T-cell (primary cell): ENCODE measurements around the gene ACTL8. TPM values are rescaled to one million over a fixed set of nuclear protein-coding genes. Genes with fewer than 3 reads are reported as not detected.

ENCODE experiments used
- ATAC-seq, 4 experiments: fragments of 200-7000 bp in 3 of 4; fragments of 150-1000 bp in 1 of 4; cut with Tn5 transposase; replicated peaks in 1 of 4; 1 replicate in 3 of 4; 2 replicates in 1 of 4; pipeline ENCODE4 v1.10.0; 2021; ENCODE audit warnings: moderate library complexity in 3 of 4, mild to moderate bottlenecking in 2 of 4, moderate number of reproducible peaks in 1 of 4
- CTCF ChIA-PET, 2 donors: fragments of 300-600 bp; sonication (Branson Sonifier 250); formaldehyde crosslinking; loops; one replicate each; lab custom pipeline; 2022; ENCODE audit warnings: antibody characterized with exemption in 2 of 2; lab: Charles Lee
- POLR2A ChIA-PET, 2 donors: fragments of 300-600 bp; sonication (Branson Sonifier 250); formaldehyde crosslinking; loops; one replicate each; lab custom pipeline; 2022; ENCODE audit warnings: antibody characterized with exemption in 2 of 2; lab: Charles Lee
- DNase-seq, 35 experiments: peaks; one replicate each; pipeline versions ENCODE4 v3.0.0 to v3.0.0-alpha.2; 2013 to 2023
- H3K27ac ChIP-seq: one replicate; pipeline ENCODE4 v1.5.1; 2013; ENCODE audit warnings: low read length
- H3K27me3 ChIP-seq, 2 experiments: replicated peaks in 1 of 2; 1 replicate in 1 of 2; 2 replicates in 1 of 2; pipeline versions ENCODE4 v1.6.1 to v1.7.0; 2013; ENCODE audit warnings: low read length in 1 of 2, mixed read lengths in 1 of 2; ENCODE audit not compliant: control insufficient read depth in 2 of 2, insufficient read depth in 2 of 2; ENCODE audit errors: extremely low read depth in 1 of 2
- H3K36me3 ChIP-seq, 2 donors: 1 replicate in 1 of 2; 2 replicates in 1 of 2; pipeline versions ENCODE4 v1.6.1 to v1.7.0; 2013; ENCODE audit warnings: low read length in 1 of 2; ENCODE audit not compliant: control insufficient read depth in 2 of 2, insufficient read depth in 1 of 2; ENCODE audit errors: extremely low read depth in 1 of 2
- H3K4me1 ChIP-seq, 2 experiments: 1 replicate in 1 of 2; 2 replicates in 1 of 2; pipeline versions ENCODE4 v1.6.1 to v1.7.0; 2013; ENCODE audit warnings: low read length in 2 of 2, mixed read lengths in 1 of 2; ENCODE audit not compliant: insufficient read depth in 2 of 2, control insufficient read depth in 1 of 2; ENCODE audit errors: extremely low read depth in 1 of 2
- H3K4me3 ChIP-seq, 2 donors: 1 replicate in 1 of 2; 2 replicates in 1 of 2; pipeline versions ENCODE4 v1.5.1 to v1.7.0; 2013; ENCODE audit warnings: mild to moderate bottlenecking in 2 of 2, low read length in 1 of 2, moderate library complexity in 1 of 2; ENCODE audit not compliant: control insufficient read depth in 1 of 2; ENCODE audit errors: extremely low read depth in 1 of 2
- H3K9me3 ChIP-seq: 2 replicates; pipeline ENCODE4 v1.7.0; 2013
- H3K27ac Mint-ChIP-seq, 2 donors: one replicate each; pipeline ENCODE4 v1.8.0; 2020 to 2021; ENCODE audit warnings: mild to moderate bottlenecking in 2 of 2, mixed read lengths in 2 of 2
- H3K27me3 Mint-ChIP-seq, 2 donors: one replicate each; pipeline ENCODE4 v1.8.0; 2021 to 2022; ENCODE audit warnings: mixed read lengths in 2 of 2
- H3K36me3 Mint-ChIP-seq: one replicate; pipeline ENCODE4 v1.8.0; 2021; ENCODE audit warnings: mixed read lengths
- H3K4me1 Mint-ChIP-seq, 3 donors: one replicate each; pipeline ENCODE4 v1.8.0; 2020 to 2022; ENCODE audit warnings: mixed read lengths in 3 of 3, mild to moderate bottlenecking in 1 of 3
- H3K4me3 Mint-ChIP-seq, 3 donors: one replicate each; pipeline ENCODE4 v1.8.0; 2020 to 2022; ENCODE audit warnings: mild to moderate bottlenecking in 3 of 3, mixed read lengths in 3 of 3, moderate library complexity in 3 of 3
- H3K9me3 Mint-ChIP-seq, 3 donors: one replicate each; pipeline ENCODE4 v1.8.0; 2020 to 2022; ENCODE audit warnings: mixed read lengths in 3 of 3
- WGBS: methylation state at CpG from one replicate; pipeline ENCODE4 v1.1.5; 2013; ENCODE audit warnings: missing lambda C conversion rate; ENCODE audit not compliant: insufficient coverage; 5-methylcytosine and 5-hydroxymethylcytosine counted together
- total RNA-seq, 35 experiments: library from RNA in 6 of 35; stranded (reverse) in 6 of 35; fragments of 120-200 nt in 1 of 35; gene quantifications; one replicate each; pipeline versions ENCODE4 v1.2.1 to v1.2.4 and lab custom pipeline; 2013 to 2026

Gene ACTL8
- total RNA-seq, 5 donors from 2014 or later (not counting 1 experiment from before 2014, with no cell fraction given), result not detected

GRCh38 chr1:17828991-17829390, 73.9 kb downstream of the ACTL8 start:
- H3K4me1 ChIP-seq, result no peaks in the 10 kb centered on the region
- no peaks in the 10 kb centered on the region for H3K36me3 ChIP-seq
- H3K27ac ChIP-seq, result no peak overlapping the region
- no peak for DNase-seq
- Mint-ChIP-seq H3K27ac (no peak overlapping the region), H3K9me3 (no peaks in the 10 kb centered on the region), H3K36me3 (no peaks in the 10 kb centered on the region), H3K27me3 (peaks cover 24 to 55% of the 10 kb centered on the region in 2 donors), H3K4me1 (no peaks in the 10 kb centered on the region), H3K4me3 (no peak overlapping the region)
- ChIA-PET CTCF (no interaction called here), POLR2A (no interaction called here)
- WGBS, result no CpG with 5 or more reads among the region's 4 CpGs
- no peak overlapping the region for H3K4me3 ChIP-seq
- peaks cover 0 to 29% of the 10 kb centered on the region in 2 experiments for H3K27me3 ChIP-seq
- H3K9me3 ChIP-seq, result no peaks in the 10 kb centered on the region
- no peak for ATAC-seq

- H3K36me3 ChIP-seq, result no peaks in the 10 kb centered on the region
- H3K4me1 ChIP-seq, result no peaks in the 10 kb centered on the region
- no peak overlapping the region for H3K4me3 ChIP-seq
- POLR2A ChIA-PET, result no interaction called here
- CTCF ChIA-PET, result no interaction called here
- H3K27me3 Mint-ChIP-seq, result peaks cover 22 to 53% of the 10 kb centered on the region in 2 donors
- H3K4me1 Mint-ChIP-seq, result no peaks in the 10 kb centered on the region
- H3K9me3 ChIP-seq, result no peaks in the 10 kb centered on the region
- H3K36me3 Mint-ChIP-seq, result no peaks in the 10 kb centered on the region
- no peak overlapping the region for H3K4me3 Mint-ChIP-seq
- no peak for DNase-seq
- H3K9me3 Mint-ChIP-seq, result no peaks in the 10 kb centered on the region
- H3K27ac Mint-ChIP-seq, result no peak overlapping the region
- ATAC-seq, result no peak
- WGBS, result 57% methylated on average over 6 of the region's 6 CpGs
- H3K27me3 ChIP-seq, result peaks cover 0 to 29% of the 10 kb centered on the region in 2 experiments
- no peak overlapping the region for H3K27ac ChIP-seq
Measured at GRCh38 chr1:17829579-17829978, 74.4 kb downstream of the ACTL8 start.

GRCh38 chr1:17831597-17831996, 76.5 kb downstream of the ACTL8 start:
- no peak for ATAC-seq
- Mint-ChIP-seq H3K4me1 (no peaks in the 10 kb centered on the region), H3K36me3 (no peaks in the 10 kb centered on the region), H3K27ac (no peak overlapping the region), H3K27me3 (peaks cover 20 to 47% of the 10 kb centered on the region in 2 donors), H3K9me3 (peaks cover 0 to 3% (median 0%) of the 10 kb centered on the region in 3 donors), H3K4me3 (no peak overlapping the region)
- Histone ChIP-seq H3K4me1 (no peaks in the 10 kb centered on the region), H3K36me3 (no peaks in the 10 kb centered on the region), H3K9me3 (no peaks in the 10 kb centered on the region), H3K27ac (no peak overlapping the region), H3K4me3 (no peak overlapping the region), H3K27me3 (peaks cover 0 to 18% of the 10 kb centered on the region in 2 experiments)
- 41% methylated on average over 4 of the region's 7 CpGs for WGBS
- DNase-seq, result no peak
- ChIA-PET CTCF (no interaction called here), POLR2A (no interaction called here)

GRCh38 chr1:17833661-17834501, 78.7 kb downstream of the ACTL8 start:
- no peak overlapping the region for H3K4me3 ChIP-seq
- no peaks in the 10 kb centered on the region for H3K4me1 ChIP-seq
- H3K27me3 ChIP-seq, result peaks cover 0 to 12% of the 10 kb centered on the region in 2 experiments
- no peak overlapping the region for H3K4me3 Mint-ChIP-seq
- H3K27me3 Mint-ChIP-seq, result peaks cover 11 to 36% of the 10 kb centered on the region in 2 donors
- H3K36me3 ChIP-seq, result no peaks in the 10 kb centered on the region
- no peak overlapping the region for H3K27ac ChIP-seq
- H3K36me3 Mint-ChIP-seq, result no peaks in the 10 kb centered on the region
- ChIA-PET POLR2A (no interaction called here), CTCF (no interaction called here)
- H3K9me3 ChIP-seq, result no peaks in the 10 kb centered on the region
- 81% methylated on average over 8 of the region's 15 CpGs for WGBS
- no peak overlapping the region for H3K27ac Mint-ChIP-seq
- no peaks in the 10 kb centered on the region for H3K4me1 Mint-ChIP-seq
- H3K9me3 Mint-ChIP-seq, result peaks cover 0 to 3% (median 0%) of the 10 kb centered on the region in 3 donors
- DNase-seq (no peak), ATAC-seq (no peak)

GRCh38 chr1:17834561-17835100, 79.5 kb downstream of the ACTL8 start:
- POLR2A ChIA-PET, result no interaction called here
- Mint-ChIP-seq H3K27ac (no peak overlapping the region), H3K27me3 (peaks cover 10 to 34% of the 10 kb centered on the region in 2 donors), H3K4me3 (no peak overlapping the region), H3K36me3 (no peaks in the 10 kb centered on the region), H3K9me3 (peaks cover 0 to 3% (median 0%) of the 10 kb centered on the region in 3 donors), H3K4me1 (no peaks in the 10 kb centered on the region)
- no peak for ATAC-seq
- Histone ChIP-seq H3K27me3 (peaks cover 0 to 10% of the 10 kb centered on the region in 2 experiments), H3K27ac (no peak overlapping the region), H3K4me3 (no peak overlapping the region), H3K36me3 (no peaks in the 10 kb centered on the region), H3K4me1 (no peaks in the 10 kb centered on the region), H3K9me3 (no peaks in the 10 kb centered on the region)
- CTCF ChIA-PET, result no interaction called here
- WGBS, result 56% methylated on average over 8 of the region's 8 CpGs
- peak in 1 of 35 experiments; percentile 2 for DNase-seq

GRCh38 chr1:17837233-17838030, 82.3 kb downstream of the ACTL8 start:
- H3K4me3 Mint-ChIP-seq, result no peak overlapping the region
- Histone ChIP-seq H3K4me1 (no peaks in the 10 kb centered on the region), H3K27me3 (peaks cover 0 to 3% of the 10 kb centered on the region in 2 experiments), H3K4me3 (no peak overlapping the region), H3K27ac (no peak overlapping the region), H3K36me3 (no peaks in the 10 kb centered on the region), H3K9me3 (no peaks in the 10 kb centered on the region)
- ATAC-seq (no peak), DNase-seq (no peak)
- peaks cover 12 to 18% of the 10 kb centered on the region in 2 donors for H3K27me3 Mint-ChIP-seq
- 14% methylated on average over 1 of the region's 12 CpGs for WGBS
- ChIA-PET POLR2A (no interaction called here), CTCF (no interaction called here)
- H3K27ac Mint-ChIP-seq, result no peak overlapping the region
- no peaks in the 10 kb centered on the region for H3K36me3 Mint-ChIP-seq
- H3K9me3 Mint-ChIP-seq, result peaks cover 0 to 3% (median 0%) of the 10 kb centered on the region in 3 donors
- no peaks in the 10 kb centered on the region for H3K4me1 Mint-ChIP-seq
